Spleen (tissue), 11 donors: ENCODE results near the gene LRRC26. TPM values are rescaled to one million over a fixed set of nuclear protein-coding genes. Genes with fewer than 3 reads are reported as not detected.
A peak's percentile ranks its signal among the peaks of the same experiment; 100 is the strongest.

ENCODE experiments used
- DNase-seq: peaks from one replicate; pipeline ENCODE4 v3.0.0-alpha.2; 2020
- H3K27ac ChIP-seq, 8 donors: fragments of 200-600 bp; sonication (generic) in 7 of 8; 1 replicate in 4 of 8; 2 replicates in 4 of 8; pipeline versions ENCODE4 v1.5.0 to v1.8.0; 2016 to 2021; ENCODE audit warnings: inconsistent platforms in 4 of 8, mild to moderate bottlenecking in 4 of 8, moderate library complexity in 1 of 8
- H3K27me3 ChIP-seq, 7 donors: fragments of 200-600 bp; sonication (generic) in 6 of 7; replicated peaks in 1 of 7; 1 replicate in 4 of 7; 2 replicates in 3 of 7; pipeline versions ENCODE4 v1.5.0 to v1.8.0; 2016 to 2021; ENCODE audit warnings: inconsistent platforms in 3 of 7, mild to moderate bottlenecking in 1 of 7
- H3K36me3 ChIP-seq, 6 donors: fragments of 200-600 bp; sonication (generic) in 5 of 6; 1 replicate in 4 of 6; 2 replicates in 2 of 6; pipeline versions ENCODE4 v1.5.0 to v1.8.0; 2016 to 2021; ENCODE audit warnings: inconsistent platforms in 2 of 6
- H3K4me1 ChIP-seq, 6 donors: fragments of 200-600 bp; sonication (generic) in 5 of 6; 1 replicate in 3 of 6; 2 replicates in 3 of 6; pipeline versions ENCODE4 v1.5.0 to v1.8.0; 2016 to 2021; ENCODE audit warnings: inconsistent platforms in 3 of 6
- H3K4me3 ChIP-seq, 8 donors: fragments of 200-600 bp; sonication (generic) in 7 of 8; 1 replicate in 4 of 8; 2 replicates in 4 of 8; pipeline versions ENCODE4 v1.5.0 to v1.8.0; 2016 to 2021; ENCODE audit warnings: inconsistent platforms in 4 of 8, mild to moderate bottlenecking in 4 of 8, moderate library complexity in 2 of 8
- H3K9me3 ChIP-seq, 8 donors: fragments of 200-600 bp; sonication (generic) in 7 of 8; 1 replicate in 4 of 8; 2 replicates in 4 of 8; pipeline versions ENCODE4 v1.5.0 to v1.8.0; 2016 to 2021; ENCODE audit warnings: inconsistent platforms in 4 of 8
- CTCF ChIP-seq, 11 experiments: fragments of 200-600 bp in 7 of 11; fragments of 450-650 bp in 4 of 11; sonication (generic) in 4 of 11; IDR thresholded peaks in 8 of 11; conservative IDR thresholded peaks in 3 of 11; 1 replicate in 7 of 11; 2 replicates in 4 of 11; pipeline versions ENCODE4 v1.4.0 to v1.8.0; 2016 to 2021; ENCODE audit warnings: antibody characterized with exemption in 11 of 11, inconsistent platforms in 4 of 11, mild to moderate bottlenecking in 1 of 11
- POLR2A ChIP-seq, 3 donors: fragments of 450-650 bp; IDR thresholded peaks; one replicate each; pipeline ENCODE4 v1.5.1; 2017; ENCODE audit warnings: antibody characterized with exemption in 3 of 3, mild to moderate bottlenecking in 1 of 3
- POLR2AphosphoS5 ChIP-seq, 3 donors: sonication (generic); formaldehyde crosslinking; IDR thresholded peaks; one replicate each; pipeline ENCODE4 v1.5.1; 2017; ENCODE audit warnings: antibody characterized with exemption in 3 of 3
- WGBS, 5 donors: extraction: QIAGEN DNeasy Blood & Tissue Kit in 3 of 5; methylation state at CpG; one replicate each; pipeline versions ENCODE4 v1.1.5 to v1.1.7; 2013 to 2018; 5-methylcytosine and 5-hydroxymethylcytosine counted together
- intact Hi-C: fragments of 100-400 bp; cut with DNase I; formaldehyde crosslinking; loops from one replicate; pipeline ENCODE4 v1.15.0; 2023; ENCODE audit warnings: low total_unique reads
- polyA plus RNA-seq, 3 donors: library from polyadenylated mRNA; stranded (reverse); fragments of 200-250 nt; gene quantifications; one replicate each; pipeline ENCODE4 v1.2.1, GENCODE V29; 2013
- total RNA-seq, 7 donors: library from RNA; depleted of rRNA in 3 of 7; stranded (reverse); fragments of >200 nt in 3 of 7; fragmentation: NEBNext Ultra II Directional in 4 of 7; extraction: Animal tissue kit (Norgen Biotek cat#: 25700) in 4 of 7; gene quantifications; one replicate each; pipeline versions ENCODE4 v1.1.0 to v1.2.1, GENCODE V29; 2016 to 2021
- donor health status: healthy with polysubstance abuse.
- donor health status: DM: no; HTN: no; CAD: no; lungs with moderate emphysema.
- donor health status: DM: no; HTN: no; CAD: no.
- donor health status: Bipolar disorder and iron deficiency.
- donor health status: healthy.
- donor health status: DM: no; HTN: no; CAD: no.
- donor health status: DM: yes; HTN: yes; CAD: no.

The LRRC26 gene
- total and polyA plus RNA-seq, 10 donors, result 0.06 to 0.60 (median 0.28) TPM; not detected in 7

- H3K9me3 ChIP-seq, result no peaks in the 10 kb centered on the region
- DNase-seq, result no peak
- H3K36me3 ChIP-seq, result no peaks in the 10 kb centered on the region
- H3K4me3 ChIP-seq, result no peak overlapping the region
- TF ChIP-seq CTCF (IDR thresholded peaks at IDR 0.05 in 8 of 11, conservative IDR thresholded peaks at IDR 0.05 in 3 of 11) (no peak), POLR2A (IDR thresholded peaks at IDR 0.05) (no peak), POLR2AphosphoS5 (IDR thresholded peaks at IDR 0.05) (no peak)
- no peak overlapping the region for H3K27ac ChIP-seq
- H3K4me1 ChIP-seq, result peaks cover 3 to 42% (median 20%) of the 10 kb centered on the region in 6 donors
- intact Hi-C loops, result no loop called here
- WGBS, 5 donors, result 49 to 72% (median 64%) methylated on average over 15 to 19 of the region's 19 CpGs
- H3K27me3 ChIP-seq, result peaks cover 3 to 85% (median 74%) of the 10 kb centered on the region in 7 donors
Measured at GRCh38 chr9:137157618-137158415, 12.0 kb downstream of the LRRC26 start.

GRCh38 chr9:137156567-137157375 lies 13.1 kb downstream of the LRRC26 start:
- DNase-seq, result no peak
- Histone ChIP-seq H3K4me3 (peak overlapping the region in 5 of 8 donors; percentile 17 to 55 (median 19)), H3K4me1 (peaks cover 0 to 32% (median 10%) of the 10 kb centered on the region in 6 donors), H3K27me3 (peaks cover 3 to 75% (median 63%) of the 10 kb centered on the region in 7 donors), H3K9me3 (no peaks in the 10 kb centered on the region), H3K36me3 (no peaks in the 10 kb centered on the region), H3K27ac (no peak overlapping the region)
- intact Hi-C loops, result no loop called here
- TF ChIP-seq POLR2AphosphoS5 (IDR thresholded peaks at IDR 0.05) (no peak), CTCF (IDR thresholded peaks at IDR 0.05 in 8 of 11, conservative IDR thresholded peaks at IDR 0.05 in 3 of 11) (no peak), POLR2A (IDR thresholded peaks at IDR 0.05) (no peak)
- 0 to 11% (median 4%) methylated on average over 12 to 65 of the region's 65 CpGs for WGBS, 5 donors

- TF ChIP-seq POLR2A (IDR thresholded peaks at IDR 0.05), result no peak
- peak in 1 of 11 experiments; percentile 7 for TF ChIP-seq CTCF (IDR thresholded peaks at IDR 0.05 in 8 of 11, conservative IDR thresholded peaks at IDR 0.05 in 3 of 11)
- intact Hi-C loops, result no loop called here
- WGBS, 5 donors, result 89 to 95% (median 94%) methylated on average over 7 of the region's 7 CpGs
- Histone ChIP-seq H3K4me1 (peaks cover 0 to 18% (median 8%) of the 10 kb centered on the region in 6 donors), H3K27ac (no peak overlapping the region), H3K4me3 (no peak overlapping the region), H3K9me3 (peaks cover 0 to 10% (median 0%) of the 10 kb centered on the region in 8 donors), H3K27me3 (peaks cover 0 to 54% (median 29%) of the 10 kb centered on the region in 7 donors), H3K36me3 (no peaks in the 10 kb centered on the region)
- DNase-seq, result no peak
Measured at GRCh38 chr9:137152844-137153405, 16.9 kb downstream of the LRRC26 start.
